DND-41 (cell line): ENCODE results near the gene RAD51B.

ENCODE experiments used
- ATAC-seq: fragments of 200-7000 bp; cut with Tn5 transposase; 3 replicates; pipeline ENCODE4 v1.9.1; 2021; ENCODE audit warnings: low read depth; ENCODE audit not compliant: insufficient read depth
- DNase-seq: peaks from one replicate; pipeline ENCODE4 v3.0.0-alpha.2; 2020
- H2AFZ ChIP-seq: 2 replicates; pipeline ENCODE4 v1.6.0; 2012; ENCODE audit warnings: low read depth, low read length
- H3K27ac ChIP-seq: 2 replicates; pipeline ENCODE4 v1.5.1; 2012; ENCODE audit warnings: low read length, inconsistent platforms
- H3K27me3 ChIP-seq: fragments of 200-600 bp; sonication (generic); 2 replicates; pipeline ENCODE4 v1.6.0; 2012; ENCODE audit warnings: low read length, mild to moderate bottlenecking, inconsistent platforms; ENCODE audit not compliant: insufficient read depth, poor library complexity
- H3K36me3 ChIP-seq: 2 replicates; pipeline ENCODE4 v1.5.1; 2012; ENCODE audit warnings: low read length, inconsistent platforms; ENCODE audit not compliant: insufficient read depth
- H3K4me1 ChIP-seq: 2 replicates; pipeline ENCODE4 v1.5.1; 2012; ENCODE audit warnings: mild to moderate bottlenecking, low read length; ENCODE audit not compliant: insufficient read depth
- H3K4me2 ChIP-seq: 2 replicates; pipeline ENCODE4 v1.6.0; 2012; ENCODE audit warnings: mild to moderate bottlenecking, moderate library complexity, low read length, inconsistent platforms; ENCODE audit not compliant: insufficient read depth
- H3K4me3 ChIP-seq, 2 experiments: fragments of 200-600 bp in 1 of 2; shearing (Covaris generic) in 1 of 2; 2 replicates each; pipeline ENCODE4 v1.5.1; 2012 to 2016; ENCODE audit warnings: inconsistent platforms in 2 of 2, low read length in 2 of 2, mild to moderate bottlenecking in 2 of 2, low read depth in 1 of 2, moderate library complexity in 1 of 2
- H3K79me2 ChIP-seq: 2 replicates; pipeline ENCODE4 v1.6.0; 2012; ENCODE audit warnings: low read length, inconsistent platforms; ENCODE audit not compliant: insufficient read depth
- H3K9ac ChIP-seq: 2 replicates; pipeline ENCODE4 v1.6.0; 2012; ENCODE audit warnings: low read depth, mild to moderate bottlenecking, inconsistent platforms, low read length, moderate library complexity
- H3K9me3 ChIP-seq: 2 replicates; pipeline ENCODE4 v1.5.1; 2012; ENCODE audit warnings: low read length, moderate library complexity, mild to moderate bottlenecking, inconsistent platforms; ENCODE audit not compliant: insufficient read depth, severe bottlenecking
- H4K20me1 ChIP-seq: 2 replicates; pipeline ENCODE4 v1.6.0; 2012; ENCODE audit warnings: low read length; ENCODE audit not compliant: insufficient read depth
- EZH2 ChIP-seq: IDR thresholded peaks from 3 replicates; pipeline ENCODE4 v1.6.1; 2012; ENCODE audit warnings: borderline replicate concordance, low read depth, mild to moderate bottlenecking, moderate library complexity, low read length, inconsistent platforms; ENCODE audit not compliant: severe bottlenecking
- TF ChIP-seq, protein P1 (sequence below): IDR thresholded peaks from 2 replicates; pipeline ENCODE4 v1.5.1; 2012; ENCODE audit warnings: borderline replicate concordance, low read length, moderate library complexity, mild to moderate bottlenecking; ENCODE audit not compliant: poor library complexity, severe bottlenecking; ENCODE audit errors: extremely low read depth

Gene RAD51B

DNA sequence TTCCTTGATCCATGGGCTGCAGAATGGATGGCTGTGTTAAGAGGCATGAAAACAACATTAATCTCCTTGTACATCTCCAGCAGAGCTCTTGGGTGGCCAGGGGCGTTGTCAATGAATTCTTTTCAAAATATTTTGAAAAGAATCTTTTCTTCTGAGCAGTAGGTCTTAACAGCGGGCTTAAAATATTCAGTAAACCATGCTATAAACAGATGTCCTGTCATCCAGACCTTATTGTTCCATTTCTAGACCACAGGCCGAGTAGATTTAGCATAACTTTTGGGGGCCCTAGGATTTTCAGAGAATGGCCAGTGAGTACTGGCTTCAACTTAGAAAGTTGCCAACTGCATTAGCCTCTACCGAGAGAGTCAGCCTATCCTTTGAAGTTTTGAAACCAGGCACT is 130.2 kb downstream of the RAD51B start:
- H3K79me2 ChIP-seq, result no peaks in the 10 kb centered on the region
- no peaks in the 10 kb centered on the region for H3K4me1 ChIP-seq
- H3K27ac ChIP-seq, result no peak overlapping the region
- H2AFZ ChIP-seq, result no peak overlapping the region
- ATAC-seq (no peak), DNase-seq (no peak)
- H3K27me3 ChIP-seq, result no peaks in the 10 kb centered on the region
- TF ChIP-seq EZH2, result no peak
- no peak overlapping the region for H3K4me2 ChIP-seq
- H3K9me3 ChIP-seq, result no peaks in the 10 kb centered on the region
- no peak overlapping the region for H3K9ac ChIP-seq
- no peak overlapping the region for H3K4me3 ChIP-seq
- no peaks in the 10 kb centered on the region for H4K20me1 ChIP-seq
- no peaks in the 10 kb centered on the region for H3K36me3 ChIP-seq

DNA sequence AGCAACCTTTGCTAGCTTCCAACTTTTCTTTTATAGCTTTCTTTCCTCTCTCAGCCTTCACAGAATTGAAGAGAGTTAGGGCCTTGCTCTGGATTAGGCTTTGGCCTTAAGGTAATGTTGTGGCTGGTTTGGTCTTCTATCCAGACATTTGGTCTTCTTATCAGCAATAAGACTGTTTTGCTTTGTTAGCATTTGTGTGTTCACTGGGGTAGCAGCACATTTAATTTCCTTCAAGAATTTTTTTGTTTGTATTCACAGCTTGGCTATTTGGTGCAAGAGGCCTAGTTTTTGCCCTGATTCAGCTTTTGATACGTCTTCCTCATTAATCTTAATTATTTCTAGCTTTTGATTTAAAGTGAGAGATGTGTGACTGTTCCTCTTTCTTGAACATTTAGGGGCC is 130.8 kb downstream of the RAD51B start:
- H3K9me3 ChIP-seq, result no peaks in the 10 kb centered on the region
- TF ChIP-seq EZH2, result no peak
- TF ChIP-seq, protein P1, sequence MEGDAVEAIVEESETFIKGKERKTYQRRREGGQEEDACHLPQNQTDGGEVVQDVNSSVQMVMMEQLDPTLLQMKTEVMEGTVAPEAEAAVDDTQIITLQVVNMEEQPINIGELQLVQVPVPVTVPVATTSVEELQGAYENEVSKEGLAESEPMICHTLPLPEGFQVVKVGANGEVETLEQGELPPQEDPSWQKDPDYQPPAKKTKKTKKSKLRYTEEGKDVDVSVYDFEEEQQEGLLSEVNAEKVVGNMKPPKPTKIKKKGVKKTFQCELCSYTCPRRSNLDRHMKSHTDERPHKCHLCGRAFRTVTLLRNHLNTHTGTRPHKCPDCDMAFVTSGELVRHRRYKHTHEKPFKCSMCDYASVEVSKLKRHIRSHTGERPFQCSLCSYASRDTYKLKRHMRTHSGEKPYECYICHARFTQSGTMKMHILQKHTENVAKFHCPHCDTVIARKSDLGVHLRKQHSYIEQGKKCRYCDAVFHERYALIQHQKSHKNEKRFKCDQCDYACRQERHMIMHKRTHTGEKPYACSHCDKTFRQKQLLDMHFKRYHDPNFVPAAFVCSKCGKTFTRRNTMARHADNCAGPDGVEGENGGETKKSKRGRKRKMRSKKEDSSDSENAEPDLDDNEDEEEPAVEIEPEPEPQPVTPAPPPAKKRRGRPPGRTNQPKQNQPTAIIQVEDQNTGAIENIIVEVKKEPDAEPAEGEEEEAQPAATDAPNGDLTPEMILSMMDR, result no peak
- H3K4me1 ChIP-seq, result no peaks in the 10 kb centered on the region
- no peak overlapping the region for H3K27ac ChIP-seq
- H2AFZ ChIP-seq, result no peak overlapping the region
- no peak overlapping the region for H3K4me3 ChIP-seq
- H3K4me2 ChIP-seq, result no peak overlapping the region
- H3K27me3 ChIP-seq, result no peaks in the 10 kb centered on the region
- no peaks in the 10 kb centered on the region for H3K36me3 ChIP-seq
- no peak overlapping the region for H3K9ac ChIP-seq
- ATAC-seq (no peak), DNase-seq (no peak)
- H4K20me1 ChIP-seq, result no peaks in the 10 kb centered on the region
- no peaks in the 10 kb centered on the region for H3K79me2 ChIP-seq

DNA sequence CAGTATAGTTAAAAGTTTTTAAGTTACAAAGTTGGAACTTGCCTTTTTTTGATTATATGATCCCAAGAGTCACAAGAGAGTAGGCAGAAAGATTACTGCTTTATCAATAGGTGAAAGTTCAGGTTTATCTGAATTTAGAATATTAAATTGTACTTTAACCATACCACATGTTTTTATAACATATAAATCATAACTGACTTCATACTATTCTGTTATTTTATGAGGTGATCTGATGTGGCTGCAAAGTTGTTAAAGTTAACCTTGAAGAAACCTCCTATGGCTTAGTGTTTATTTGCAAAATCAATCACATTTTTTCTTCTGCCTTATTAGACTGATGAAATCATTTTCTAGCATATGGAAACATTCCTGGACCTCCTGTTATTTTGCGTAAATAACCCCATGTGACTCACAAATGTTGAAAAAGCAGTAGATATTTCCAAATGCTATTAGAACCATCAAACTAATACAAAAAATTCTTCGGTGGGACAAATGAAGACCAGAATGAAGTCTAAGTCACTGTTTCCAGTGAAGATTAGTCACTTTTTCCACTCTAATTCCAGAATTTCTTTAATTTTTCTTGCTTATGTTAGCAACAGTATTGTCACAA is 132.1 kb downstream of the RAD51B start:
- H3K27ac ChIP-seq, result no peak overlapping the region
- no peak overlapping the region for H3K4me3 ChIP-seq
- H3K9me3 ChIP-seq, result no peaks in the 10 kb centered on the region
- no peaks in the 10 kb centered on the region for H4K20me1 ChIP-seq
- ATAC-seq, result no peak
- no peaks in the 10 kb centered on the region for H3K79me2 ChIP-seq
- no peaks in the 10 kb centered on the region for H3K4me1 ChIP-seq
- H3K27me3 ChIP-seq, result no peaks in the 10 kb centered on the region
- no peak for DNase-seq
- H2AFZ ChIP-seq, result no peak overlapping the region
- H3K9ac ChIP-seq, result no peak overlapping the region
- TF ChIP-seq, protein P1, result no peak
- TF ChIP-seq EZH2, result no peak
- no peak overlapping the region for H3K4me2 ChIP-seq
- no peaks in the 10 kb centered on the region for H3K36me3 ChIP-seq

DNA sequence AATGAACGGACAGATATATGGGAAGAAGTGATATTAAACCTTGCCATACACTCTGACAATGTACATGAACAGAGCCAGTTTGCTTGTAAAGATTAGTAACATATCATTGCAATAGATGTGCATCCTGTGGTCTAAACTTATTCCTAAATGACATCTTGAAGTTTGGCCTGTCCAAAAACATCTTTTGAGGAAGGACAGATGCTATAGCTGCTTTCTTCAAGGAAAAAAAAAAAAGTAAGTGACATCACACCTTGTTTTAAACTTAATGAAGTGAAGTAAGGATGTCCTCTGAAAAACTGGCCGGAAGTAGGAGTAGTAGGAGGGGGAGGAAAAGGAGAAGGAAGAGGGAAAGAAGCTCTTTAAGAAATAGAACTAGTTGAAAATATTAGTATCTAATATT is 132.8 kb downstream of the RAD51B start:
- ATAC-seq, result no peak
- no peak overlapping the region for H3K9ac ChIP-seq
- H3K4me2 ChIP-seq, result no peak overlapping the region
- no peaks in the 10 kb centered on the region for H3K4me1 ChIP-seq
- no peak overlapping the region for H2AFZ ChIP-seq
- H3K27ac ChIP-seq, result no peak overlapping the region
- no peak overlapping the region for H3K4me3 ChIP-seq
- H3K79me2 ChIP-seq, result no peaks in the 10 kb centered on the region
- TF ChIP-seq, protein P1, result no peak
- TF ChIP-seq EZH2, result no peak
- no peak for DNase-seq
- H4K20me1 ChIP-seq, result no peaks in the 10 kb centered on the region
- H3K27me3 ChIP-seq, result no peaks in the 10 kb centered on the region
- no peaks in the 10 kb centered on the region for H3K9me3 ChIP-seq
- H3K36me3 ChIP-seq, result no peaks in the 10 kb centered on the region
